Kidney glomerular epithelial cell (primary cell): ENCODE measurements around the gene PLA2G4D.

Experiments used
- DNase-seq: peaks from one replicate; lab custom pipeline; 2025; lab: John Stamatoyannopoulos, UW

PLA2G4D gene

GRCh38 chr15:42090781-42091180 is 3.6 kb downstream of the PLA2G4D start:
- no peak for DNase-seq

DNA sequence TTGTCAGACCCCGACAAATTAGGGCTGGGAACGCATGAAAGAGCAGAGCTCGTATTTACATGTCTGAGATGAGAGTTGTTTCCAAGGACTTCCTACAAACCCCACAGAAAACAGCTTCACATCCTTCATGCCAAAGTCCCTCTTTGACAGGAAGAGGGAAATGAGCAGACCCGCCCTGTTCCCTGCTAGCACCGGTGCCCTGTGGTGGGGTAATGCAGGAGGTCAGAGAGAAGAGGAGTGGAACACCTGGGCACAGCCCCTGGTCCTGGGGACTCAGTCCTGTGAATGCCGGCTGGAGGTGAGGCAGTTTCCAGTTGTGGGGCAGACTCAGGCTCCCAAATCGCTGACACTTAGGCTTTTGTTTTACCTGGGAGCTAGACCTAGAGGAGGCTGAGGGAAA is 4.0 kb downstream of the PLA2G4D start:
- no peak for DNase-seq

DNA sequence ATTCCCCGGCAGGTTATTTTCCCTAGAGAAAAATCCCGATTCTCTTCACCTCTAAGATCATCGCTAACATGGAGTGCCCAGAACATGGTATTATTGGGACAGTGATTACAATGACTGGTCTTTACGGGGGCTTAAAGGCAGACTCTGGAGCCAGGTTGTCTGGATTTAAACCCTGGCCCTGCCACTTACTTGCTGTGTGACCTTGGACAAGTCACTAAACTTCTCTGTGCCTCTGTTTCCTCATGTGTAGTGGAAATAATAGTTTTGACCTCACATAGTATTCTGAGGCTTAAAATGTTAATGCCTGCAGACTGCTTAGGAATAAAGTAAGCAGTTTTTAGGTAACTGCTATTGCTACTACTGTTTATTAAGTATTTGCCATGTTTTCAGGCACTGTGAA is 4.4 kb downstream of the PLA2G4D start:
- DNase-seq: no peak

- DNase-seq: no peak
These were observed 5.3 kb downstream of the PLA2G4D start for GRCh38 chr15:42088801-42089640.

- no peak for DNase-seq
These were observed 6.2 kb downstream of the PLA2G4D start for GRCh38 chr15:42087926-42088800.

DNA sequence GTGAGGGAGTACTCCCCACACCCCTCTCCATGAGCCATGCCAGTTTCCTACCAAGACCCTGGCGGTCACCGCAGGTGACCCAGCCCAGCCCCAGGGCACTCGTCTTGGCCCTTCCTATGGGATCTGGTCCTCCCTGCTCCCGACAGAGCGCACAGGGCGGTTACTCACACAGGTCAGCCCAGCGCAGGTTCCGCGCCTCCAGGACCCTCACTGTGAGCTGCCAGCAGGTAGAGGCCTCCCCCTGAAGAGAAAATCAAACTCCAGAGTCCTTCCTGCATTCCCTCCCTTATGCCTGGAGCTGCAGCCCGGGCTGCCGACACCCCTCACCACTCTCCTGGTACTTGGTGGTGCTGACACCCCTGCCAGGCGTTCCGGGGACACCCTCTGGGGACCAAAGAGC is 6.9 kb downstream of the PLA2G4D start:
- DNase-seq: no peak

DNA sequence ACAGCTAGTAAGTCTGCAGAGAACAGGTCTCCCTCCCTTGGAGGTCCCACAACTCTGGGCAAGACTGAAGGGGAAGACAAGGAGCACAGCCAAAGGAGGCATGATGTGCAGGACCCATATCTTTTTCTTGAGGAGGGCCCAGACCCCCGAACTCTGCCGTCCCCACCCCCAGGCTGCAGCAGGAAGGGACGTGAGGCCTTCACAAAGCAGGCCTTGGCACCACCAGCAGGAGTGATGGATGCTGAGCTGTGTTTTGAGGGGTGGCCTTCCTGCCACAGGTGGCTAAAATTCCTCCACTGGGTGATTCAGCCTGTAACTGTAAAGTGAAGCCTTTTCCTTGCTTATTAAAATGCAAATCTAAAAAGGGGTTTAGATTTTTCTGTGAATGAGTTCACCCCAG is 8.6 kb downstream of the PLA2G4D start:
- DNase-seq: no peak

- DNase-seq: no peak
These were observed 9.1 kb downstream of the PLA2G4D start for GRCh38 chr15:42085236-42085605.

GRCh38 chr15:42084465-42085235 is 9.7 kb downstream of the PLA2G4D start:
- DNase-seq: peak; percentile 29

DNA sequence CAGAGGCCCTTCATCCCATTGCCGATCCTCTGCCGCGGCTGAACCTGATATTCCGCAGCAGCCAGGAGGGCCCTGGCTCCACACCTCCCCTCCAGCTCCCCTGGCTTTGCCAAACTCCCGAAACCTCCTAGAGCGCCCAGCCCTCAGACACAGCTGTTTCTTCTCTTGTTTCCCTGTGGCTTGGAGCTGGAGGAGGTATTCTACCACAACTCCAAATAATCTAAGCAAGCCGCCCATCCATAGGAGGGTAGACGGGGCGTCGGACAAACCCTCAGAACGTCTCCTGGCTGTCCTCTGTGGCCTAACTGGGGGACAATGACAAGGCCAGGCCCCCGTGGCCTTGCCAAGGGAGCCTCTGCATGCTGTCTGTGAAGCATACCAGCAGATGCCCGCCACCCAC is 10.4 kb downstream of the PLA2G4D start:
- no peak for DNase-seq

DNA sequence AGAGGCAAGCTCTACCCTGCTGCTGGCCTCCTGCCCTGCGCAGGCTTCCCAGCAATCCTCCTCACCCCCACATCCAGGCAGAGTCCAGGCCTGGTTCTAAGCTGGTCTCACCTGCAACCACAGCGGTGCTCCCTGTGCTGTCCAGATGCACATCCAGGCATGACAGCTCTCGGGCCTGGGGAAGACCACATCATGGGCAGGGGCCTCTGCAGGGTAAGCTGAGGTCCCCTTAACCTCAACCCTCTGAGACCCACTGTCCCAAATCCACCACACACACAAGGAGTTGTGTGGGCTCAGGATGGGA is 10.8 kb downstream of the PLA2G4D start:
- no peak for DNase-seq

DNA sequence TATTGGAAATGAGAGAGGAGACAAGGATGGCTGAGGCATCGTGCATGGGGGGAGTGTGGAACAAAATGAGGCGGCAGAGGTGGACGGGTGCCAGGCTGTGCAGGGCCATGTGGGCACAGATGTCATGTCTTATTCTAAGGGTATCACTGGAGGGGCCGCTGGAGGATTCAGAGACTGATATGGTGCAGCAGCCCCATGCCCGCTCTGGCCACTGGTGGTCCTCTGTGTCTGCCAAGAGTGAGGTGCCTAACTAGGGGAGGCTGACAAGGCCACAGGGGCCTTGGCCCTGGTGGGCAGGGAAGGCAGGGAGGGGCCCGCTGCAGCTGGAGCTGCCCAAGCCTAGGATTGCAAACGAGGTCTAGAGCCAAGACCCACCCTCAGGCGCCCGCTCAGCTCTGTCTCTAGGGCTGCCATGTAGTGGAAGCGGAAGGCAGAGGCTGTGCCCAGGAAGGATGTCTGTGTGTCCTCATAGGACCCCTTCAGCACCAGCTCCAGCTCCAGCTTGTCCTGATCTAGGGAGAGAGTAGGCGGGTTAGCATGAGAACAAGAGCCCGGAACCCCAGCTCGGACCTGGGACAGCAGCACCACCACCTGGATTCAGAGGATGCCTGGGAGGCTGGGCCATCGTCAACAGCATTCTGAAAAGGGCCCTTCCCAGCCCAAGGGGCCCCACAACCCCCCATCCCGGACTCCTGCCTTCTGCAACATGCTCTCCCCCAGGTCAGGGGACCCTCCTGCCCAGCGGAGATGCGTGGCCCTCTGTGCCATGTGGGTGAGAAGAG is 11.3 kb downstream of the PLA2G4D start:
- no peak for DNase-seq

- no peak for DNase-seq
These were observed 12.2 kb downstream of the PLA2G4D start for GRCh38 chr15:42082141-42082540.

DNA sequence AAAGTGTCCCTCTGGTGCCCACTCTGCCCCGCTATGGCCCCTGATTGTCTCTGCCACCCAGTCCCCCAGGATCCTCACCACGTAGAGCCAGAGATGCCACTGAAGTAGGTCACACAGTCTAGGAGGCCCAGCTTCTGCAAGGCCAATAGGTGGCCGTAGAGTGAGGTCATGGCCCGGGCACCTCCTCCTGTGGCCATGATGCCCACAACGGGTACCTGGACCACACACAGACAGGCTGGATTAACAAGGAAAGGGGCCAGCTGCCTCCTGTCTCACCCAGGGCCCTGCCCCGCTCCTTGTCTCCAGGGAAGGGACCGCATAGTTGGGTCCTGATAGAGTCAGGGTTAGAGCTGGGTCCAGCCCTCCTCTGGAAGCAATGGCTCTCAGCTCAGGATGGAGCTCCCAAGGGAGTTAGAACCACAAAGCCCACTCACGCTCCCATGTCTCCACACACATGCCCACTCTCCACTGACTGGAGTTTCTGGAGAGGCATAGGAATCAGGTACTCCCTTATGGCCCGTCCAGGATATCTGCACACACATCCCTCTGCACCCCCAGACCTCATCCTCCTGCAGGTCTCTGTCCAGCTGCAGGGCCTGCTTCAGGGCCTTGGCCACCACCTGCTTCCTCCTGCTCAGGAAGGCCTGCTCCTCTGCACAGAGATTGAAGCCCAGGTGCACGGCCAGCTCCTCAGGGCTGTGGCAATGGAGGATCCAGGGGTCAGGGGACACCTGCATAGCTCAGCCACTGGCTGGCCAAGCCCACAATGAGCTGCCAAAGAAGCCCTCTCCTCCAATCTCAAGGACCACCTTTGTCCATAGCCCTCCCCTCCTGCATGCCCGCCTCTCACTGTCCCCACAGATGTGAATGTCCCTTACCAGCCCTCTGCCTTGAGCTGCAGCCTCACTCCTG is 13.2 kb downstream of the PLA2G4D start:
- no peak for DNase-seq

DNA sequence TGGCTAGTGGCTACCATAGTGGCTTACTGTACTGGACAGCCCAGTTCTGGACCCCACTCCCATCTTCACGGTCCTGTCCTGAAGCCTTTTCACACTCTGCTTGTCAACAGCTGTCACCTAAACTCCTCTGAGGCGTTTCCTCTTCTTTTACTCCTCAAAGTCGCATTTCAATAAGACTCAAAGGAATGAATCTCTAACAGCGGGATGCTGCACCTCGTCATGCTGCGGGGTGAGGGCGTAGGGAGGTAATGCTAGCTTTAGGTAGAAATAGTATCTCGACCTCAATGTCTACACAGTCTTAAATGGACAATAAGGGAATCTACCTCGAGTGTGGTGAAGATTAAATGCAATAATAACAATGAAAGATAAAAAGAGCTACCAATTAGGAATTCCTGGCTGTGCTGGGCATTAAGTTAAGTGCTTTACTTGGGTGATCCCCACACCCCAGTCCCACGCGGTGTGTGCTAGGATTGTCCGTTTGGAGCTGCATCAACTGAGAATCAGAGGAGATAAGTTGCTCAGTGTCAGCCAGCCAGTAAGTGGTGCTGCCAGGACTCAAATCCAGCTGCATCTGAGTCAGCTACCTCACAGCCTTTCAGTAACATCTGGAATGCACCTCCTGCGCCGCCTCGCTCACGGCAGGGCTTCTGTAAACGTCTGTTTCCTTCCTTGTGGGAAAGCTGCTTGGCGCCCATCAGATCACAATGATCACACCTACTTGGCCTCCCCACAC is 14.0 kb downstream of the PLA2G4D start:
- no peak for DNase-seq

DNA sequence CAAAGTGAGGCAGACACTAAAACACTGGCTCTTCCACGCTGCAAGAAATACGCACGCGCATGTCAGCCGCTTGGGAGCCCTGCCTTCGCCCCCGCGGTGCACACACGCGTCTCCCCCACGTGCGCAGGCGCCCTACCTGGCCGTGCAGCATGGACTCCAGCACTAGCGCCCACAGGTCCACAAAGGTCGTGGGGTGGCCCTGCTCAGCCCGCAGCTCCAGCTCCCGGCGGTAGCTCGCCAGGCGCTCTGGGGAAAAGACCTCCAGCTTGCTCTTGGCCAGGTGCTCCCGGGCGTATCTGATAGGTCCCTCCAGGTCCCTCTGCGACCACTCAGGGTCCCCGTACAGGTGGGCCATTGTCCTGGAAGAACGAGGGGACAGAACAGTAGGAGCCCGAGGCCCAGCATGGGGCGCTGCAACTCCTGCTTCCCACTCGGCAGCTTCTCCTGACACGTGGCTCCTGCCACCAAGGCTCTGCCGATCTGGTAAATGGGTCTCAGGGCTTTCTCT is 14.9 kb downstream of the PLA2G4D start:
- no peak for DNase-seq

GRCh38 chr15:42078903-42079302 is 15.5 kb downstream of the PLA2G4D start:
- no peak for DNase-seq

DNA sequence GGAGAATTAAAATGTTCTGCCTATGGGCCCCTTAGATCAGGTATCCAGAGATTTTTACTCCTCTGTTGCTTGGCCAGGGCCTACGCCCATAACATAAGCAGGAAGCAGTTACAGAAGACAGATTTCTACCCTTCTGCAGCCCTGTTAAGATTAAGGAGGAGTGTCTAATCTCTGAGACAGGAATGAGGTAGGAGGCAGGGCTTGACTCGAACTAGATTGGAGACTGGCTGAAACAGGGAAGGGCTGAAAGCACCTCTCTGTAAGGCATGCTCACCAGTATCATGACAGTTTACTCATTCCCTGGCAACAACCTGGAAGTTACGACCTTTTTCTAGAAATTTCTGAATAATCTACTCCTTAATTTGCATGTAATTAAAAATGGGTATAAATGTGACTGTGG is 16.7 kb downstream of the PLA2G4D start:
- no peak for DNase-seq

GRCh38 chr15:42073418-42073817 is 20.9 kb downstream of the PLA2G4D start:
- DNase-seq: no peak

DNA sequence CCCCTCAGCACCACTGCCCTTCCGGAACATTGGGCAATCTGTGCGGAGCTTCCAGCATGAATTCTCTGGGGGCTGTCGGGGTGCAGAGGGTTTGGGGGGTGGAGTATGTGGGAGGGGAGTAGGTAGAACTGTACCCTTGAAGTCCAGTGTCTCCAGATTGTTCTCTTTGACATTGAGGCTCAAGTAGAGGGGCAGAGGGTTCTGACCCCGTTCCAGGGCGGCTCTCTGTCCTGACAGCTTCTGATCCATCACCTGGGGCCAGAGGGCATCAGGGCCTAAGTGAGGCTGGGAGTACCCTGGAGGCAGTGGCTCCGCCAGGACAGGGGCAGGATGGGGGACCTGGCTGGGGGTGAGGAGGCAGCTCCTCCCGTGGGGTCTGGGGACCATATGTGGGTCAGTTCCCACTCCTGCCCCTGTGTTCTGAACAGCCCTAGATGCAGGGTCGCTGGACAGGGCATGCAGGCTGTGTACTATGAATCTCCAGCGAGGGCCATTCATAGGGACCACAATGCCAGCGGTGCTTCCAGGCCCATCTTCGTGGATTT is 22.1 kb downstream of the PLA2G4D start:
- no peak for DNase-seq
